Cerebellar cortex (tissue), 1 donor: ENCODE measurements around the gene JPH3.
A peak's percentile ranks its signal among the peaks of the same experiment; 100 is the strongest.

Source experiments
- DNase-seq: peaks from one replicate; pipeline ENCODE4 v3.0.0-alpha.2; 2015; ENCODE audit warnings: low spot score

JPH3 gene

GRCh38 chr16:87681981-87682570, 79.8 kb downstream of the JPH3 start:
- no peak for DNase-seq

GRCh38 chr16:87682852-87683399, 80.6 kb downstream of the JPH3 start:
- DNase-seq = no peak

- peak; percentile 71 for DNase-seq
These were observed 81.9 kb downstream of the JPH3 start for GRCh38 chr16:87684106-87684677.

- DNase-seq = no peak
These were observed 82.5 kb downstream of the JPH3 start for GRCh38 chr16:87684711-87685404.

GRCh38 chr16:87685405-87685755, 83.1 kb downstream of the JPH3 start:
- DNase-seq = no peak

DNA sequence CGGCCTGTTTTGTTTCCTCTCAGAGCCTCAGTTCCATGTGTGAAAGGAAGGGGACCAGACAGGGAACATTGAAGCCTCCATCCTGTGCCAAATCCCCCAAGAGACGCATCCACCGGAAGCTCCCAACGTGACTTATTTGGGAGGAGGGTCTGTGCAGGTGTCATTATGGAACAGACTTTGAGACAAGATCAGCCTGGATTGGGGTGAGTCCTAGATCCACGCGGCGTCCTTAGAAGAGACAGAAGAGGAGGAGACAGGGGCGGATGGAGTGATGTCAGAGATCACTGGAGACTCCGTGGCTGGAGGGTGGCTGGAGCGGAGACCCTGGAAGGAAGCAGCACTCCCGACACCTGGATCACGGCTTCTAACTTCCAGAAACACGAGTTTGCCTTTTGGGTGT, 83.5 kb downstream of the JPH3 start:
- no peak for DNase-seq

- DNase-seq = no peak
These were observed 84.4 kb downstream of the JPH3 start for GRCh38 chr16:87686697-87687096.

GRCh38 chr16:87687126-87687910, 85.0 kb downstream of the JPH3 start:
- DNase-seq = peak; percentile 68

GRCh38 chr16:87687998-87688529, 85.8 kb downstream of the JPH3 start:
- no peak for DNase-seq

DNA sequence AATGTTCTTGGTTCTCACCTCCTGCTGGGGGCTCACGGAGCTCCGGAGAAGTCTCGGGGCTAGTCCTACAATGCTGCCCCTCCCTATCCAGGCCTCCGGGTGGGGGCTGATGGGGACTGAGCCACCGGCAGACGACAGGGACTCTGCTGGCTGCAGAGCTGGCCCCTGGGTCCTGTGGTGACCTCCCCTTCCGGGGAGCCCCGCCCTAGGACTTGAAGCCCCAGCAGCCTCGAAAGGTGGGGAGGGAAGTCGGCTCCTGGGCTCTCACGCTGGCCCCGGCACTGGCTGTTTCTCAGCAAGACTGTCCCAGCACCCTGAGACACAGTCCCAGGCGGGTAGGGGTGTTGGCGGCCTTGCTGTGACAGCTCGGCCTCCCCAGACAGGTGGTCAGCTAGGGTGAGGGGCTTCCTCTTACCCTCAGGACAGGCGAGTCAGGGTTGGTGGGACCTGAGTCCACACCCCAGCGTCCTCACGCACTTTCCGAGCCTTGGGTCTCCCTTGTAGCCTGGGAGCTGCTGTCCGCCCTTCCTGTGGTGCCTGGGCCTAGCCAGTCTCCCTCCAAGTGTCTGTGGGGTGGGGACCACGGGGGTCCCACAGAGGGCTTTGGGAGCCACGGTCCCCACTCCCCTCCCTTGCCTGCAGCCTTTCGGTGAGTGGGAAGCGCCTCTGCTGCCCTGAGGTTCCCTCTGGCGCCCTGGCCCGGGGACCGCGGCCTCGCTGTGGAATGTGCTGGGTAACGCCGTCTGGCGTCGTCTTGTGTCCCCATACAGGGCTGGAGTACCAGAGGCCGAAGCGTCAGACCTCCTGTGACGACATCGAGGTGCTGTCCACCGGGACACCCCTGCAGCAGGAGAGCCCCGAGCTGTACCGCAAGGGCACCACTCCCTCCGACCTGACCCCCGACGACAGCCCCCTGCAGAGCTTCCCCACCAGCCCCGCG, 86.8 kb downstream of the JPH3 start:
- DNase-seq = no peak

DNA sequence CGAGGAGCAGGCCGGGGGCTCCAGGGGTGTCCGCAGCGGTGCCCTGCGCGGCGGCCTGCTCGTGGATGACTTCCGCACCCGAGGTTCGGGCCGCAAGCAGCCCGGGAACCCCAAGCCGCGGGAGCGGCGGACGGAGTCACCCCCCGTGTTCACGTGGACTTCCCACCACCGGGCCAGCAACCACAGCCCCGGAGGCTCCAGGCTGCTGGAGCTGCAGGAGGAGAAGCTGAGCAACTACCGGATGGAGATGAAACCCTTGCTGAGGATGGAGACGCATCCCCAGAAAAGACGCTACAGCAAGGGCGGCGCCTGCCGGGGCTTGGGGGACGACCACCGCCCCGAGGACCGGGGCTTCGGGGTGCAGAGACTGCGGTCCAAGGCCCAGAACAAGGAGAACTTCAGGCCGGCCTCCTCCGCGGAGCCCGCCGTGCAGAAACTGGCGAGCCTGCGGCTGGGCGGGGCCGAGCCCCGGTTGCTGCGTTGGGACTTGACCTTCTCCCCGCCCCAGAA, 87.7 kb downstream of the JPH3 start:
- no peak for DNase-seq

DNA sequence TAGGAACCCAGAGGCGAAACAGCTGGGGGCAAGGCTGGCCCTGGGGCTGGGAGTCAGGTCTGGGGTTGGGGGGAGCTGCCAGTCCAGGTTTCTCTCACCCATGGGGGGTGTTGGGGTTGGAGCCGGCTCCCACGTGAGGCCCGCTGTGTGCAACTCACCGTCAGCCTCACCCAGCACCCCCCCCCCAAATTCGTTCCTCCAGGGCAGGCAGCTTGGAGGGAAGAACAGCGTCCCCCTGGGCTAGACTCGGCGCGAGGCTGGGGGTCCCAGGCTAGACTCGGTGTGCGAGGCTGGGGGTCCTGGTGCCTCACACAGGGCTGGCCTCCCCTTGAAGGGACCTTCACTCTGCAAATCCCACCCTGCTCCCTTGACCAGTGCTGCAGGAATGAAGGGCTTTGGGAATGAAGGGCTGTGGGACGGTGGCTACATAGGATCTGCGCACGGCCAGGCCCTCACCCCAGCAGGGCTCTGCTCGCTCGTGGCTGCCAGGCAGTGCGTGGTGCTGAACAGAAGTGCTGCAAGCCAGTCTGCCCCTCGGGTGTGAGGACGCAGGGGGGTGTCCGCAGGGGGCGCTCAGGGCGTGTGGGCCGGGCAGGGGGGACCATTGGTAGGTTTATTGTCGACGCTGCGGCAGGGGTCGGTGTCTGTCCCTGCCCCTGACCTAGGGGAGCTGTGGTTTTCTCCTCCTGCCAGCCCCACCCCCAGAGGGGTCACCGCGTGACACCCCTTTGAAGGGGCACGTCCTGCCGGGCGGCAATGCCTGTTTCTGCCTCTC, 88.8 kb downstream of the JPH3 start:
- no peak for DNase-seq

GRCh38 chr16:87691686-87692079, 89.4 kb downstream of the JPH3 start:
- DNase-seq = no peak

- peak; percentile 39 for DNase-seq
These were observed 89.9 kb downstream of the JPH3 start for GRCh38 chr16:87692176-87692575.

DNA sequence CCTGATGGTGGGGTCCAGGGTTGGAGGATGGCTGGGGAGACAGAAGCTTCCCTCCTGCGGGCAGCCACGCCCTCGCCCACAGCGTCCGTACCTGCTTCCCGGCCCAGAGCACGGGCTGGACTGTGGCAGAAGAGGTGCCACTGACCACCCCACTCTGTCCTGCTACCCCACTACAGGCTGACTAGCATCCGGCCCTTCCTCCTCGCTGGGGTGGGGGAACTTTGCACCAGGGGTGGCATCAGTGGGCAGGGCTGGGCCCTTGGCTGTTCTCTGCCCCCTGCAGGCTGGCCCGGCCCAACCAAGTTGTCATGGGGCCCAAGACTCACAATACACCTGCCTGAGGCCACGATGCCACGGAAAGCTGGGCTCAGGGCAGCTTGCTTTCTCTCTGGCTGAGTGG, 90.4 kb downstream of the JPH3 start:
- DNase-seq = no peak

- no peak for DNase-seq
These were observed 91.5 kb downstream of the JPH3 start for GRCh38 chr16:87693827-87694226.

DNA sequence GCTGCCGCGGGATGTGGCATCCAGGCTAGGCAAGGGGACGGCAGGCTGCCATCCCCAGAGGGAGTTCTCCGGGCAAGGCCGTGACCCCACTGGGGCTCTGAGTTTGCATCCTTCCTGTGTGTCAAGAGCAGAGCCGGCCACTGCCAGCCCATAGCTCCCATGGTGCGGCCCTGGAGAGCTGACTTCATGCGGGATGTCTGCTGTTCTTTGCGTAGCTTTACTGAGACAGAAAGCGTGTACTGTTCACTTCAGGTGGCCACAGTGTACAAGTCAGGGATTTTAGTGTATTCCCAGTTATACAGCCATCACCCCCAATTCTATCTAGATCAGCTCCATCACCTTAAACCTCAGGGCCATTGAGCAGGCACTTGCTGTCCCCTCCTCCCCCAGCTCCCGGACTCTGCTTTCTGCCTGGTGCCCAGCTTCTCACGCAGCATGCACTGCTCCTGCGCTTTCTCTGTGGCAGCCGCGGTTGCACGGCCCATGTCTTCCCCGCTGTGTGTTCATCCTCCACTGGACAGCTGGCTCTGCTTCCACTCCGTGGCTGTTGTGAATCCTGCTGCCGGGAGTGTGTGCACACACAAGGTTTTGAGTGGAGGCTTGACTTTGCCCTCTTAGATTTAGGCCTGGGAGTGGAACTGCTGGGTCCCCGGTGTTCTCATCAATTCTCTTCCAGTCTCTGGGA, 92.3 kb downstream of the JPH3 start:
- peak; percentile 44 for DNase-seq

- no peak for DNase-seq
These were observed 93.2 kb downstream of the JPH3 start for GRCh38 chr16:87695534-87695933.

GRCh38 chr16:87696726-87697125, 94.4 kb downstream of the JPH3 start:
- no peak for DNase-seq

DNA sequence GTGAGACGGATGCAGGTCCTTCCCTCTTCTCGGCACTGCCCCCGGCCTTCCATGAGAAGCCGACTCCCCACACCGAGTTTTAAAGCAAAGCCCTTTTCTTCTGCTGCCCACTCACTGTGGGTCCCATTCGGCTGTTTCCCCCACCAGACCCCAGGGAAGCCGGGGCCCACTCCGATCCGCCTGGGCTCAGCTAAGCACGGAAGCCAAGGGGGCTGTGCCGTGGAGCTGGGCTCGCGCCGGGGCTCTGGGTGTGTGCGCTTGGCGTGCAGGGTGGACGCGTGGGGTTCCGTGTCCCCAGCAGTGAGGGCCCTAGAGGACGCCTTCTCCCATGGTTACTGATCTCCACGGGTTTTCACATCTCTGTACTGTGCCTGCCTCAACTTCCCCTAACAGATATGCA, 94.9 kb downstream of the JPH3 start:
- DNase-seq = no peak
